HG03196 (cell line): Measurements from ENCODE around the gene CCDC157.

Experiments used
- ATAC-seq: cut with Tn5 transposase; IDR thresholded peaks from one replicate; pipeline ENCODE4 v1.9.1; 2021; ENCODE audit not compliant: unreplicated experiment

CCDC157 gene

GRCh38 chr22:30351226-30351625 is 5.6 kb upstream of the CCDC157 start:
- no peak for ATAC-seq

- no peak for ATAC-seq
Observed at GRCh38 chr22:30354644-30355043, 2.2 kb upstream of the CCDC157 start.

- no peak for ATAC-seq
Observed at GRCh38 chr22:30357236-30357570, 396 bp downstream of the CCDC157 start.

GRCh38 chr22:30357650-30358215 is 926 bp downstream of the CCDC157 start:
- no peak for ATAC-seq

GRCh38 chr22:30358541-30358940 is 1.7 kb downstream of the CCDC157 start:
- no peak for ATAC-seq

GRCh38 chr22:30361916-30362650 is 5.3 kb downstream of the CCDC157 start:
- no peak for ATAC-seq

GRCh38 chr22:30362651-30363281 is 6.0 kb downstream of the CCDC157 start:
- ATAC-seq, result no peak

GRCh38 chr22:30365891-30366290 is 9.1 kb downstream of the CCDC157 start:
- ATAC-seq, result no peak

- no peak for ATAC-seq
Observed at GRCh38 chr22:30368420-30368819, 11.6 kb downstream of the CCDC157 start.

- ATAC-seq, result no peak
Observed at GRCh38 chr22:30370641-30371230, 13.9 kb downstream of the CCDC157 start.

- ATAC-seq, result no peak
Observed at GRCh38 chr22:30371321-30371720, 14.5 kb downstream of the CCDC157 start.

- no peak for ATAC-seq
Observed at GRCh38 chr22:30371981-30372380, 15.2 kb downstream of the CCDC157 start.

GRCh38 chr22:30372915-30373314 is 16.1 kb downstream of the CCDC157 start:
- ATAC-seq, result no peak

- ATAC-seq, result no peak
Observed at GRCh38 chr22:30373331-30374325, 16.8 kb downstream of the CCDC157 start.

- ATAC-seq, result no peak
Observed at GRCh38 chr22:30375312-30375849, 18.6 kb downstream of the CCDC157 start.

GRCh38 chr22:30380011-30380410 is 23.2 kb downstream of the CCDC157 start:
- no peak for ATAC-seq

GRCh38 chr22:30381264-30381663 is 24.5 kb downstream of the CCDC157 start:
- ATAC-seq, result no peak

GRCh38 chr22:30382340-30382739 is 25.5 kb downstream of the CCDC157 start:
- ATAC-seq, result no peak

- no peak for ATAC-seq
Observed at GRCh38 chr22:30383061-30383460, 26.3 kb downstream of the CCDC157 start.

- no peak for ATAC-seq
Observed at GRCh38 chr22:30385942-30386341, 29.1 kb downstream of the CCDC157 start.

GRCh38 chr22:30386608-30386959 is 29.8 kb downstream of the CCDC157 start:
- ATAC-seq, result no peak
